Measurements from ENCODE around the gene PCDHAC1.

The PCDHAC1 gene

GRCh38 chr5:140966293-140967225 lies 40.5 kb downstream of the PCDHAC1 start, which contains the start of gene PCDHAC2:
Gene PCDHAC2, plus strand, starts transcription at chr5:140966476. Its CDS starts 291 bp downstream, at chr5:140966767.
- DNase-seq (ENCODE audit: low spot score) = no peak

GRCh38 chr5:140967226-140967893 lies 41.3 kb downstream of the PCDHAC1 start:
- DNase-seq (ENCODE audit: low spot score) = no peak

- DNase-seq (ENCODE audit: low spot score) = no peak
Observed at GRCh38 chr5:140969880-140970279, 43.8 kb downstream of the PCDHAC1 start.

GRCh38 chr5:140973550-140973949 lies 47.5 kb downstream of the PCDHAC1 start:
- DNase-seq (ENCODE audit: low spot score) = no peak

GRCh38 chr5:140977003-140977402 lies 50.9 kb downstream of the PCDHAC1 start:
- no peak for DNase-seq (ENCODE audit: low spot score)

- DNase-seq (ENCODE audit: low spot score) = no peak
Observed at GRCh38 chr5:140978260-140978659, 52.2 kb downstream of the PCDHAC1 start.

GRCh38 chr5:140978983-140979382 lies 52.9 kb downstream of the PCDHAC1 start:
- DNase-seq (ENCODE audit: low spot score) = no peak

Data from CD4-positive, alpha-beta T cell treated with Interleukin-15 for 4 hours (primary cell).